Astrocyte (in vitro differentiated cells and primary cell): ENCODE data around the gene FOXJ3. TPM values are rescaled to one million over a fixed set of nuclear protein-coding genes. Genes with fewer than 3 reads are reported as not detected.
A peak's percentile ranks its signal among the peaks of the same experiment; 100 is the strongest.

Experiments
- DNase-seq: peaks from one replicate; pipeline ENCODE4 v3.0.0-alpha.2; 2010; ENCODE audit warnings: low read depth
- FAIRE-seq: peaks from 2 replicates; lab custom pipeline; 2011; peaks lifted over from hg19 to GRCh38; lab: Jason Lieb, UNC
- H2AFZ ChIP-seq: 2 replicates; pipeline ENCODE4 v1.6.0; 2012; ENCODE audit warnings: low read depth, low read length, inconsistent platforms
- H3K27ac ChIP-seq: 2 replicates; pipeline ENCODE4 v1.5.1; 2011; ENCODE audit warnings: low read depth, low read length, inconsistent platforms
- H3K27me3 ChIP-seq: 2 replicates; pipeline ENCODE4 v1.6.0; 2011; ENCODE audit warnings: low read length, inconsistent platforms; ENCODE audit not compliant: insufficient read depth
- H3K36me3 ChIP-seq: 2 replicates; pipeline ENCODE4 v1.5.1; 2011; ENCODE audit warnings: low read length, inconsistent platforms; ENCODE audit not compliant: insufficient read depth
- H3K4me1 ChIP-seq: 2 replicates; pipeline ENCODE4 v1.5.1; 2011; ENCODE audit warnings: low read length, inconsistent platforms; ENCODE audit not compliant: insufficient read depth
- H3K4me2 ChIP-seq: 2 replicates; pipeline ENCODE4 v1.6.0; 2012; ENCODE audit warnings: low read length, inconsistent platforms
- H3K4me3 ChIP-seq: 2 replicates; pipeline ENCODE4 v1.5.1; 2011; ENCODE audit warnings: low read depth, mild to moderate bottlenecking, low read length, inconsistent platforms; ENCODE audit not compliant: insufficient read depth
- H3K79me2 ChIP-seq: 2 replicates; pipeline ENCODE4 v1.6.0; 2012; ENCODE audit warnings: mild to moderate bottlenecking, low read length, inconsistent platforms; ENCODE audit not compliant: insufficient read depth
- H3K9ac ChIP-seq: 2 replicates; pipeline ENCODE4 v1.6.0; 2012; ENCODE audit warnings: mild to moderate bottlenecking, low read length, inconsistent platforms
- H3K9me3 ChIP-seq: 2 replicates; pipeline ENCODE4 v1.5.1; 2012; ENCODE audit warnings: low read depth, mild to moderate bottlenecking, low read length, inconsistent platforms; ENCODE audit not compliant: insufficient read depth
- H4K20me1 ChIP-seq: 2 replicates; pipeline ENCODE4 v1.6.0; 2012; ENCODE audit warnings: low read length, inconsistent platforms; ENCODE audit not compliant: insufficient read depth
- H3K27ac Mint-ChIP-seq: one replicate; pipeline ENCODE4 v1.8.0; 2021; ENCODE audit warnings: mild to moderate bottlenecking, mixed read lengths; ENCODE audit not compliant: unreplicated experiment
- H3K27me3 Mint-ChIP-seq: one replicate; pipeline ENCODE4 v1.8.0; 2021; ENCODE audit warnings: low read depth, mixed read lengths; ENCODE audit not compliant: unreplicated experiment
- H3K36me3 Mint-ChIP-seq: one replicate; pipeline ENCODE4 v1.8.0; 2021; ENCODE audit warnings: low read depth, mixed read lengths; ENCODE audit not compliant: unreplicated experiment
- H3K4me1 Mint-ChIP-seq: one replicate; pipeline ENCODE4 v1.8.0; 2021; ENCODE audit warnings: low read depth, mixed read lengths; ENCODE audit not compliant: unreplicated experiment
- H3K4me3 Mint-ChIP-seq: one replicate; pipeline ENCODE4 v1.8.0; 2021; ENCODE audit warnings: mild to moderate bottlenecking, moderate library complexity, mixed read lengths; ENCODE audit not compliant: unreplicated experiment
- H3K9me3 Mint-ChIP-seq: one replicate; pipeline ENCODE4 v1.8.0; 2021; ENCODE audit warnings: mild to moderate bottlenecking, mixed read lengths; ENCODE audit not compliant: unreplicated experiment
- CTCF ChIP-seq: IDR thresholded peaks from 2 replicates; pipeline ENCODE4 v1.5.1; 2011; ENCODE audit warnings: low read depth, mild to moderate bottlenecking, inconsistent platforms, low read length, moderate library complexity; ENCODE audit not compliant: insufficient read depth
- EZH2 ChIP-seq: IDR thresholded peaks from 2 replicates; pipeline ENCODE4 v1.6.1; 2012; ENCODE audit warnings: mild to moderate bottlenecking, low read length, inconsistent platforms; ENCODE audit not compliant: insufficient read depth
- total RNA-seq: library from RNA; stranded (reverse); gene quantifications from 2 replicates; pipeline ENCODE4 v1.2.1, GENCODE V29; 2021

FOXJ3 gene
- total RNA-seq, 1 donor from 2014 or later, result 41.9 TPM

DNA sequence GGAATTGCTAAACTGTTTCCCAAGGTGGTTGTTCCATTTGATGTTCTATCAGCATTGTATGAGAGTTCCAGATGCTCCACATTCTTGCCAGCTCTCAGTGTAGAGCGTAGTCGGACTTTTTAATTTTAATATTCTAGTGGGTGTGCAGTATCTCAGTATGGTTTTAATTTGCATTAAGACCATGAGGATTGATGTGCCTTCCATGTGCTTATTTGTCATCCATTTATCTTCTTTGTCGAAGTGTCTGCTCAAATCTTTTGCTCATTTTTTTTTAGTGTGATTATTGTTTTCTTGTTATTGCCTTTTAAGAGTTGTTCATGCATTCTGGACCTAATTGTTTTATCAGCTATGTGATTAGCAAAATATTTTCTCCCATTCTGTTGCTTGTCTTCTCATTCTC lies 195.6 kb downstream of the FOXJ3 start:
- H3K27me3 ChIP-seq, result peaks cover 8% of the 10 kb centered on the region
- no peak overlapping the region for H3K4me2 ChIP-seq
- no peak overlapping the region for H3K4me3 ChIP-seq
- FAIRE-seq (no peak), DNase-seq (no peak)
- H2AFZ ChIP-seq, result no peak overlapping the region
- TF ChIP-seq CTCF, result no peak
- TF ChIP-seq EZH2, result no peak
- H3K4me1 Mint-ChIP-seq, result peaks cover 2% of the 10 kb centered on the region
- H3K9me3 Mint-ChIP-seq, result no peaks in the 10 kb centered on the region
- H3K36me3 ChIP-seq, result no peaks in the 10 kb centered on the region
- H3K9ac ChIP-seq, result no peak overlapping the region
- peaks cover 19% of the 10 kb centered on the region for H3K27me3 Mint-ChIP-seq
- no peaks in the 10 kb centered on the region for H3K79me2 ChIP-seq
- H3K27ac ChIP-seq, result no peak overlapping the region
- H3K4me3 Mint-ChIP-seq, result no peak overlapping the region
- no peak overlapping the region for H3K27ac Mint-ChIP-seq
- no peaks in the 10 kb centered on the region for H3K36me3 Mint-ChIP-seq
- H4K20me1 ChIP-seq, result no peaks in the 10 kb centered on the region
- no peaks in the 10 kb centered on the region for H3K4me1 ChIP-seq
- H3K9me3 ChIP-seq, result no peaks in the 10 kb centered on the region

GRCh38 chr1:42138586-42138985 lies 196.4 kb downstream of the FOXJ3 start:
- Histone ChIP-seq H3K27me3 (peaks cover 8% of the 10 kb centered on the region), H3K4me1 (no peaks in the 10 kb centered on the region), H3K9me3 (no peaks in the 10 kb centered on the region), H4K20me1 (no peaks in the 10 kb centered on the region), H3K4me3 (no peak overlapping the region), H3K36me3 (no peaks in the 10 kb centered on the region), H3K79me2 (no peaks in the 10 kb centered on the region), H2AFZ (no peak overlapping the region), H3K4me2 (no peak overlapping the region), H3K27ac (no peak overlapping the region), H3K9ac (no peak overlapping the region)
- H3K27ac Mint-ChIP-seq, result no peak overlapping the region
- H3K27me3 Mint-ChIP-seq, result peaks cover 18% of the 10 kb centered on the region
- TF ChIP-seq CTCF (no peak), EZH2 (no peak)
- H3K9me3 Mint-ChIP-seq, result no peaks in the 10 kb centered on the region
- H3K4me3 Mint-ChIP-seq, result no peak overlapping the region
- H3K4me1 Mint-ChIP-seq, result peaks cover 2% of the 10 kb centered on the region
- no peak for DNase-seq
- FAIRE-seq, result no peak
- H3K36me3 Mint-ChIP-seq, result no peaks in the 10 kb centered on the region

DNA sequence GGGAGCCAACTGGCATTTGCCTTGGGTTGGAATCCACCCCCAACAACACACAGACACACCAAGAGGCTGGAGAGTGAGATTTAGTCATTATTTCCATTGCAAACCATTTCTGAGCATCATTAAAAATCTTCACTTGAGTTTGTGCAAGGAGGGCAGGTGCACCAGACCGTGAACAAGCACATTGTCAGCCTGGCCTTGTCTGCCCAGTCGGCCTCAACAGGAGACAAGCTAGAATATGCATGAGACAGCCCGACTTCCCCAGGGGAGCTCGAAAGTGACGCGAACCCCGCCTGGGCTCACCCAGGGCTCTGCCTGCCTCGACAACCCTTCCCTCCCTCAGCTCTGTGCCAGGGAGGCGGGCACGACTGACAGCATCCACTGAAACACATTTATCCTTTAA lies 197.3 kb downstream of the FOXJ3 start:
- no peaks in the 10 kb centered on the region for H3K36me3 ChIP-seq
- FAIRE-seq, result no peak
- Mint-ChIP-seq H3K4me1 (peaks cover 2% of the 10 kb centered on the region), H3K27me3 (peaks cover 15% of the 10 kb centered on the region), H3K36me3 (no peaks in the 10 kb centered on the region), H3K4me3 (no peak overlapping the region), H3K9me3 (no peaks in the 10 kb centered on the region), H3K27ac (no peak overlapping the region)
- no peak overlapping the region for H3K27ac ChIP-seq
- peak; percentile 13 for DNase-seq
- no peak overlapping the region for H3K4me2 ChIP-seq
- H3K9ac ChIP-seq, result no peak overlapping the region
- no peak overlapping the region for H2AFZ ChIP-seq
- no peaks in the 10 kb centered on the region for H4K20me1 ChIP-seq
- no peak overlapping the region for H3K4me3 ChIP-seq
- no peaks in the 10 kb centered on the region for H3K9me3 ChIP-seq
- no peaks in the 10 kb centered on the region for H3K4me1 ChIP-seq
- no peaks in the 10 kb centered on the region for H3K79me2 ChIP-seq
- peaks cover 8% of the 10 kb centered on the region for H3K27me3 ChIP-seq
- TF ChIP-seq EZH2, result no peak
- TF ChIP-seq CTCF, result no peak
